SK-N-SH (cell line): ENCODE data around the gene MSRB2.

Experiments used
- CTCF ChIP-seq: fragments of 200-600 bp; sonication (generic); IDR thresholded peaks from 2 replicates; pipeline ENCODE4 v1.6.1; 2017; ENCODE audit warnings: antibody characterized with exemption, mild to moderate bottlenecking, moderate library complexity
- FOXJ3 ChIP-seq: sonication (generic); formaldehyde crosslinking; IDR thresholded peaks from 2 replicates; pipeline ENCODE4 v1.5.1; 2020; ENCODE audit warnings: mild to moderate bottlenecking, missing genetic modification reagents
- MAX ChIP-seq: IDR thresholded peaks from 2 replicates; pipeline ENCODE4 v1.4.0; 2012; ENCODE audit warnings: low read depth
- MXI1 ChIP-seq: IDR thresholded peaks from 2 replicates; pipeline ENCODE4 v1.6.1; 2012; ENCODE audit warnings: mild to moderate bottlenecking, low read depth, low read length, improper control_type of control experiment
- POLR2AphosphoS5 ChIP-seq: IDR thresholded peaks from 2 replicates; pipeline ENCODE4 v1.6.1; 2012; ENCODE audit warnings: low read depth, low read length
- RAD21 ChIP-seq: IDR thresholded peaks from 2 replicates; pipeline ENCODE4 v1.6.1; 2012; ENCODE audit warnings: mild to moderate bottlenecking, low read length
- REST ChIP-seq: IDR thresholded peaks from 2 replicates; pipeline ENCODE4 v1.6.1; 2012; ENCODE audit warnings: mild to moderate bottlenecking, low read depth, low read length, moderate library complexity
- RXRA ChIP-seq: IDR thresholded peaks from 2 replicates; pipeline ENCODE4 v1.4.0; 2012; ENCODE audit warnings: low read depth, mild to moderate bottlenecking, borderline replicate concordance
- SIN3A ChIP-seq: IDR thresholded peaks from 2 replicates; pipeline ENCODE4 v1.6.1; 2012; ENCODE audit warnings: low read depth, mild to moderate bottlenecking, low read length, moderate library complexity, borderline replicate concordance
- TCF12 ChIP-seq: IDR thresholded peaks from 2 replicates; pipeline ENCODE4 v1.4.0; 2012
- TF ChIP-seq, protein P1 (sequence below): IDR thresholded peaks from 2 replicates; pipeline ENCODE4; 2012

GRCh38 chr10:23110722-23111516 lies 15.5 kb downstream of the MSRB2 start:
- TF ChIP-seq TCF12 (no peak), POLR2AphosphoS5 (no peak), CTCF (no peak), REST (no peak), SIN3A (no peak), MXI1 (no peak), FOXJ3 (CRISPR knock-in tag) (no peak), RAD21 (no peak), MAX (no peak), RXRA (no peak)
- TF ChIP-seq, protein P1, sequence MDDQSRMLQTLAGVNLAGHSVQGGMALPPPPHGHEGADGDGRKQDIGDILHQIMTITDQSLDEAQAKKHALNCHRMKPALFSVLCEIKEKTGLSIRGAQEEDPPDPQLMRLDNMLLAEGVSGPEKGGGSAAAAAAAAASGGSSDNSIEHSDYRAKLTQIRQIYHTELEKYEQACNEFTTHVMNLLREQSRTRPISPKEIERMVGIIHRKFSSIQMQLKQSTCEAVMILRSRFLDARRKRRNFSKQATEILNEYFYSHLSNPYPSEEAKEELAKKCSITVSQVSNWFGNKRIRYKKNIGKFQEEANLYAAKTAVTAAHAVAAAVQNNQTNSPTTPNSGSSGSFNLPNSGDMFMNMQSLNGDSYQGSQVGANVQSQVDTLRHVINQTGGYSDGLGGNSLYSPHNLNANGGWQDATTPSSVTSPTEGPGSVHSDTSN: no peak
